Breast epithelium (tissue), 4 donors: Measurements from ENCODE around the gene CD84. TPM values are rescaled to one million over a fixed set of nuclear protein-coding genes. Genes with fewer than 3 reads are reported as not detected.

Source experiments
- DNase-seq, 2 donors: peaks; one replicate each; pipeline ENCODE4 v3.0.0-alpha.2; 2019; ENCODE audit warnings: low spot score in 2 of 2
- H3K27ac ChIP-seq, 2 donors: fragments of 200-600 bp; sonication (generic) in 1 of 2; one replicate each; pipeline ENCODE4 v1.5.1; 2016 to 2019; ENCODE audit warnings: mild to moderate bottlenecking in 1 of 2
- H3K27me3 ChIP-seq, 2 donors: fragments of 200-600 bp; sonication (generic) in 1 of 2; one replicate each; pipeline versions ENCODE4 v1.5.1 to v1.6.0; 2017 to 2019; ENCODE audit warnings: control low read depth in 1 of 2, mild to moderate bottlenecking in 1 of 2
- H3K36me3 ChIP-seq: fragments of 200-600 bp; one replicate; pipeline ENCODE4 v1.5.1; 2019
- H3K4me1 ChIP-seq, 2 donors: fragments of 200-600 bp; sonication (generic); one replicate each; pipeline ENCODE4 v1.5.1; 2016 to 2019; ENCODE audit warnings: control low read depth in 1 of 2
- H3K4me3 ChIP-seq, 3 donors: fragments of 200-600 bp; sonication (generic); 1 replicate in 2 of 3; 2 replicates in 1 of 3; pipeline ENCODE4 v1.5.1; 2016 to 2019; ENCODE audit warnings: mild to moderate bottlenecking in 3 of 3, moderate library complexity in 2 of 3
- H3K9me3 ChIP-seq, 2 donors: fragments of 200-600 bp; sonication (generic) in 1 of 2; one replicate each; pipeline ENCODE4 v1.5.1; 2016 to 2019; ENCODE audit warnings: control low read depth in 1 of 2
- CTCF ChIP-seq, 3 donors: fragments of 450-650 bp; IDR thresholded peaks; one replicate each; pipeline ENCODE4 v1.5.1; 2016 to 2017; ENCODE audit warnings: antibody characterized with exemption in 3 of 3, mild to moderate bottlenecking in 3 of 3, moderate library complexity in 3 of 3
- POLR2A ChIP-seq: fragments of 450-650 bp; IDR thresholded peaks from one replicate; pipeline ENCODE4 v1.6.1; 2016; ENCODE audit warnings: antibody characterized with exemption, mild to moderate bottlenecking, moderate library complexity
- POLR2AphosphoS5 ChIP-seq, 3 donors: sonication (generic); formaldehyde crosslinking; IDR thresholded peaks; one replicate each; pipeline ENCODE4 v1.6.1; 2017; ENCODE audit warnings: antibody characterized with exemption in 3 of 3
- intact Hi-C: fragments of 100-400 bp; cut with DNase I; formaldehyde crosslinking; loops from one replicate; pipeline ENCODE4 v1.15.1; 2023; ENCODE audit warnings: low total_unique reads
- total RNA-seq, 3 donors: library from RNA; depleted of rRNA; stranded (reverse); fragments of >200 nt; gene quantifications; one replicate each; pipeline ENCODE4 v1.1.0, GENCODE V29; 2016

The CD84 gene
- total RNA-seq, 3 donors from 2014 or later: 2.3 to 17.0 (median 9.8) TPM

DNA sequence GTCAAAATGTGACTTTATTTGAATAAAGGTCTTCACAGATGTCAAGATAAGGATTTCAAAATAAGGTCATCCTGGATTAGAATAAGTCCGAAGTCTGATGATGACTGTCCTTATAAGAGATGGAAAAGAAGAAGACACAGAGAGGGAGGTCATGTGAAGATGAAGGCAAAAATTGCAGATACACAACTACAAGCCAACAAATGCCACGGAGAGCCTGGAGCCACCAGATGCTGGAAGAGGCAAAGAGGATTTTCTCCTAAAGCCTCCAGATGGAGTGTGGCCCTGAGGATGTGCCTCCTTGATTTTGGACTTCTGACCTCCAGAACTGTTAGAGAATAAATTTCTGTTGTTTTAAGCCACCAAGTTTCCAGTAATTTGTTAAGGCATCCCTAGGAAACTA is 36.4 kb upstream of the CD84 start:
- DNase-seq: no peak
- Histone ChIP-seq H3K4me1 (no peaks in the 10 kb centered on the region), H3K27me3 (no peaks in the 10 kb centered on the region), H3K9me3 (no peaks in the 10 kb centered on the region), H3K27ac (no peak overlapping the region), H3K36me3 (no peaks in the 10 kb centered on the region), H3K4me3 (no peak overlapping the region)
- intact Hi-C loops: no loop called here
- TF ChIP-seq CTCF (IDR thresholded peaks at IDR 0.05): no peak
- no peak for TF ChIP-seq POLR2A
- no peak for TF ChIP-seq POLR2AphosphoS5 (IDR thresholded peaks at IDR 0.05)

DNA sequence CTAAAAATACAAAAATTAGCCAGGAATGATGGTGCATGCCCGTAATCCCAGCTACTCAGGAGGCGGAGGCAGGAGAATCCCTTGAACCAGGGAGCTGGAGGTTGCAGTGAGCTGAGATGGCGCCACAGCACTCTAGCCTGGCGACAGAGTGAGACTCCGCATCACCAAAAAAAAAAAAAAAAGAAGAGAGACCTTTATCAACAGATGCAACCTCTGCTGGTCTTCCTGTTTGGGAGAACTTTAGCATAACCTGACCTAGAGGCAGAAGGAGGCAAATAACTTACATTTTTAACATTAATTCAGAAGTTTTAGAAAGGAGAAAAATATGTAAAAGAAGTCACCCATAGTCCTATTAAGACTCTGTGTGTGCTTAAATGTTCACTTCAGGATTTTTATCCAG is 35.1 kb upstream of the CD84 start:
- Histone ChIP-seq H3K27ac (no peak overlapping the region), H3K4me1 (no peaks in the 10 kb centered on the region), H3K9me3 (no peaks in the 10 kb centered on the region), H3K27me3 (no peaks in the 10 kb centered on the region), H3K4me3 (no peak overlapping the region), H3K36me3 (no peaks in the 10 kb centered on the region)
- intact Hi-C loops: no loop called here
- no peak for DNase-seq
- no peak for TF ChIP-seq POLR2AphosphoS5 (IDR thresholded peaks at IDR 0.05)
- TF ChIP-seq POLR2A: no peak

- Histone ChIP-seq H3K4me3 (no peak overlapping the region), H3K36me3 (no peaks in the 10 kb centered on the region), H3K4me1 (no peaks in the 10 kb centered on the region), H3K27ac (no peak overlapping the region), H3K9me3 (no peaks in the 10 kb centered on the region), H3K27me3 (no peaks in the 10 kb centered on the region)
- intact Hi-C loops: no loop called here
- DNase-seq: no peak
- TF ChIP-seq POLR2A (no peak), CTCF (IDR thresholded peaks at IDR 0.05) (no peak), POLR2AphosphoS5 (IDR thresholded peaks at IDR 0.05) (no peak)
Observed at GRCh38 chr1:160612613-160613218, 33.4 kb upstream of the CD84 start.

- intact Hi-C loops: no loop called here
- Histone ChIP-seq H3K27ac (no peak overlapping the region), H3K4me1 (no peaks in the 10 kb centered on the region), H3K4me3 (no peak overlapping the region), H3K27me3 (no peaks in the 10 kb centered on the region), H3K9me3 (no peaks in the 10 kb centered on the region), H3K36me3 (no peaks in the 10 kb centered on the region)
- TF ChIP-seq CTCF (IDR thresholded peaks at IDR 0.05) (no peak), POLR2A (no peak), POLR2AphosphoS5 (IDR thresholded peaks at IDR 0.05) (no peak)
- DNase-seq: no peak
Observed at GRCh38 chr1:160610569-160611242, 31.4 kb upstream of the CD84 start.

DNA sequence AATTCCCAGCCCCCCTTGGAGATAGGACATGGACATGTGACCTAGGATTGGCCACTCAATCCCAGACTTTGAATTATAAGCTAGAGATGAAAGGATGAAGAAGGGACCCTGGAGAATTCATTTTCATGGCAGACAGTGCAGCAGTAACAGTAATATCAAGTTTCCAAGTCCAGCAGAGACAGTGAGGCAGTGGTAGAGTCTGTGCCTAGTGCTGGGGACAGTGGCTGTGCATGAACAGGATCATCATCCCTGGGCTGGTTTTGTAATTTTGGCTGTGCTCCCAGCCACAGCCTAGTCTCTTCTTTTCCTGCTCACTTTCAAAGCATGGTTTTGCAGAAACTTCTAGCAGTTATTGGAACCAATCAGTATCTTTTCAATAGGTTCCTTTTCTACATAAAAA is 29.6 kb upstream of the CD84 start:
- Histone ChIP-seq H3K36me3 (no peaks in the 10 kb centered on the region), H3K27ac (no peak overlapping the region), H3K27me3 (no peaks in the 10 kb centered on the region), H3K9me3 (no peaks in the 10 kb centered on the region), H3K4me1 (no peaks in the 10 kb centered on the region), H3K4me3 (no peak overlapping the region)
- DNase-seq: no peak
- intact Hi-C loops: no loop called here
- TF ChIP-seq POLR2A (no peak), POLR2AphosphoS5 (IDR thresholded peaks at IDR 0.05) (no peak), CTCF (IDR thresholded peaks at IDR 0.05) (no peak)
